ENCODE measurements around the gene NTSR2. TPM values are rescaled to one million over a fixed set of nuclear protein-coding genes. Genes with fewer than 3 reads are reported as not detected.

NTSR2 gene
- total RNA-seq, 1 experiment from 2014 or later: not detected

GRCh38 chr2:11680901-11681721 is 11.1 kb upstream of the NTSR2 start:
- ChIA-PET CTCF (interaction anchor here (0.7 to 2.8 kb wide), 17 partner anchors 8 to 549 kb away, joined by 3 to 13 read pairs (median 5); partner anchors contain the start of gene NTSR2), POLR2A (interaction anchor here (0.9 to 1.0 kb wide), 2 partner anchors 10 to 66 kb away, joined by 3 read pairs; partner anchors contain the start of gene LPIN1)
- Mint-ChIP-seq H3K36me3 (no peaks in the 10 kb centered on the region), H3K4me3 (no peak overlapping the region), H3K4me1 (peaks cover 60% of the 10 kb centered on the region), H3K27me3 (ENCODE audit: low read depth) (no peaks in the 10 kb centered on the region), H3K27ac (no peak overlapping the region), H3K9me3 (no peaks in the 10 kb centered on the region)
- DNase-seq (ENCODE audit: low spot score) (no peak), ATAC-seq (no peak)
- TF ChIP-seq PREB (CRISPR knock-in tag; IDR thresholded peaks at IDR 0.05; ENCODE audit: borderline replicate concordance) (no peak), ZNF671 (CRISPR knock-in tag; IDR thresholded peaks at IDR 0.05) (no peak), PRRX2 (CRISPR knock-in tag; IDR thresholded peaks at IDR 0.05) (no peak), RELA (CRISPR knock-in tag; IDR thresholded peaks at IDR 0.05; ENCODE audit: borderline replicate concordance) (no peak), NFYB (CRISPR knock-in tag; conservative IDR thresholded peaks at IDR 0.05; ENCODE audit: low read depth) (no peak), ZMAT4 (CRISPR knock-in tag; IDR thresholded peaks at IDR 0.05) (no peak), ZNF263 (CRISPR knock-in tag; IDR thresholded peaks at IDR 0.05; ENCODE audit: low read depth) (no peak), ATF3 (CRISPR knock-in tag; conservative IDR thresholded peaks at IDR 0.05) (no peak), GRHL2 (CRISPR knock-in tag; IDR thresholded peaks at IDR 0.05; ENCODE audit: insufficient replicate concordance, severe bottlenecking) (no peak), GABPB1 (CRISPR knock-in tag; IDR thresholded peaks at IDR 0.05) (no peak), OVOL2 (CRISPR knock-in tag; IDR thresholded peaks at IDR 0.05; ENCODE audit: borderline replicate concordance) (no peak), SOX15 (CRISPR knock-in tag; IDR thresholded peaks at IDR 0.05) (no peak), ZSCAN18 (CRISPR knock-in tag; IDR thresholded peaks at IDR 0.05) (no peak), ZNF512 (CRISPR knock-in tag; IDR thresholded peaks at IDR 0.05; ENCODE audit: borderline replicate concordance) (no peak)

- ATAC-seq (no peak), DNase-seq (ENCODE audit: low spot score) (no peak)
- Mint-ChIP-seq H3K4me3 (no peak overlapping the region), H3K27me3 (ENCODE audit: low read depth) (no peaks in the 10 kb centered on the region), H3K36me3 (no peaks in the 10 kb centered on the region), H3K9me3 (no peaks in the 10 kb centered on the region), H3K27ac (no peak overlapping the region), H3K4me1 (peaks cover 60% of the 10 kb centered on the region)
- ChIA-PET POLR2A (interaction anchor here (0.9 to 1.0 kb wide), 2 partner anchors 9 to 67 kb away, joined by 3 read pairs; partner anchors contain the start of gene LPIN1), CTCF (interaction anchor here (0.7 to 2.8 kb wide), 12 partner anchors 8 to 146 kb away, joined by 3 to 13 read pairs (median 4); partner anchors contain the start of gene NTSR2)
- TF ChIP-seq USF1 (CRISPR knock-in tag; IDR thresholded peaks at IDR 0.05): no peak
- TF ChIP-seq ZBTB21 (CRISPR knock-in tag; IDR thresholded peaks at IDR 0.05; ENCODE audit: borderline replicate concordance): no peak
These were observed 10.3 kb upstream of the NTSR2 start for GRCh38 chr2:11680182-11680900.

All from WTC11 (cell line).